ENCODE results near the gene NCAM1.

The NCAM1 gene

GRCh38 chr11:113317339-113317738 is 356.1 kb downstream of the NCAM1 start:
- Histone ChIP-seq H3K27me3 (ENCODE audit: control insufficient read depth, insufficient read depth, low read length) (no peaks in the 10 kb centered on the region), H3K36me3 (ENCODE audit: control insufficient read depth, insufficient read depth, low read length) (no peaks in the 10 kb centered on the region), H3K9ac (ENCODE audit: low read length) (no peak overlapping the region), H3K27ac (ENCODE audit: low read depth, low read length) (no peak overlapping the region), H3K4me3 (ENCODE audit: low read length) (no peak overlapping the region), H3K4me1 (ENCODE audit: control insufficient read depth, insufficient read depth, low read length) (peaks cover 11% of the 10 kb centered on the region)

GRCh38 chr11:113319085-113319484 is 357.9 kb downstream of the NCAM1 start:
- Histone ChIP-seq H3K27me3 (ENCODE audit: control insufficient read depth, insufficient read depth, low read length) (no peaks in the 10 kb centered on the region), H3K27ac (ENCODE audit: low read depth, low read length) (no peak overlapping the region), H3K4me1 (ENCODE audit: control insufficient read depth, insufficient read depth, low read length) (peaks cover 7% of the 10 kb centered on the region), H3K9ac (ENCODE audit: low read length) (no peak overlapping the region), H3K36me3 (ENCODE audit: control insufficient read depth, insufficient read depth, low read length) (no peaks in the 10 kb centered on the region), H3K4me3 (ENCODE audit: low read length) (no peak overlapping the region)

DNA sequence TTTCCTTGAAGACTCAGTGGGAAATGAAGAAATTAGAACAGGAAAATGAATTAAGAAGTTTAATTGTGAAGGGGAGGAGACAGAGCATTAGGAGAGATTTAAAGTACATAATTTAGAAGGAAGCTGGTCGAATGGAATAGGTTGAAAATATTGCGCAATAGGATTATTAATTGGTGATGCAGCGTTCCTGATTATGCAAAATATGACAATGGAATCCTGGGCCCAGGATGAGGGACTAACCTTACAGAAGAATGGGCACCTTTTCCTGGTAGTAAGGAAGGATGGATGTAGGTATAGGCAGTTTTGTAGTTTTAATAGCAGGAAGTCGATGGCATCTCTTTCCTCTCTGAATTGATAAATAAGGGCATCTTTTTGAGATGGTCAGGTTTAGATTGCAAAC is 360.9 kb downstream of the NCAM1 start:
- Histone ChIP-seq H3K9ac (ENCODE audit: low read length) (no peak overlapping the region), H3K4me1 (ENCODE audit: control insufficient read depth, insufficient read depth, low read length) (no peaks in the 10 kb centered on the region), H3K27ac (ENCODE audit: low read depth, low read length) (no peak overlapping the region), H3K36me3 (ENCODE audit: control insufficient read depth, insufficient read depth, low read length) (peaks cover 5% of the 10 kb centered on the region), H3K4me3 (ENCODE audit: low read length) (no peak overlapping the region), H3K27me3 (ENCODE audit: control insufficient read depth, insufficient read depth, low read length) (no peaks in the 10 kb centered on the region)

DNA sequence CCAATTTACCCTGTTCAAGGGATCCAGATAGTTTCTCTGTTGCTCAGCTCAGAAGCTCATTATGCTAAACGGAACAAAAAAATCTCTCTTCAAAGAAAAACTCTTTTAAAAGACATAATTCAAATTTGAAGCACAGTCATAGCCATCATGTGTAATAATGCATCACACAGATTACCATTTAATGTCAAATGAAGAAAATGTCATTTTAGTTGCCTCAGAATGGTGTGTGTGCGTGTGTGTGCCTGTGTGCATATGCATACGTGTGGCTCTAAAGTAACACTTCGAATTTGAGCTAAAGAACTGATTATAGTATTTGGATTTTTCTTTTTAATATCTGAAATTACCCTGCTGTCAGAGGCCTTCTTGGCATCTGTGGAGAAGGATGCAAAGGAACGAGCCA is 363.0 kb downstream of the NCAM1 start:
- H3K27ac ChIP-seq (ENCODE audit: low read depth, low read length), result no peak overlapping the region
- H3K4me3 ChIP-seq (ENCODE audit: low read length), result no peak overlapping the region
- peaks cover 8% of the 10 kb centered on the region for H3K36me3 ChIP-seq (ENCODE audit: control insufficient read depth, insufficient read depth, low read length)
- H3K27me3 ChIP-seq (ENCODE audit: control insufficient read depth, insufficient read depth, low read length), result no peaks in the 10 kb centered on the region
- no peak overlapping the region for H3K9ac ChIP-seq (ENCODE audit: low read length)
- no peaks in the 10 kb centered on the region for H3K4me1 ChIP-seq (ENCODE audit: control insufficient read depth, insufficient read depth, low read length)
